GM12873 (cell line): ENCODE results near the gene TSACC.

Experiments used
- CTCF ChIP-seq: IDR thresholded peaks from 2 replicates; pipeline ENCODE4 v1.5.1; 2012; ENCODE audit warnings: low read depth, mild to moderate bottlenecking, moderate library complexity, low read length, control low read depth; ENCODE audit not compliant: insufficient read depth; ENCODE audit errors: missing control alignments

The TSACC gene

GRCh38 chr1:156336242-156336641, 2.1 kb upstream of the TSACC start:
- peak; percentile 52 for TF ChIP-seq CTCF

GRCh38 chr1:156337052-156337887, 1.1 kb upstream of the TSACC start:
- no peak for TF ChIP-seq CTCF

GRCh38 chr1:156337888-156338179, 492 bp upstream of the TSACC start:
- TF ChIP-seq CTCF = no peak

- no peak for TF ChIP-seq CTCF
These were observed 4.0 kb downstream of the TSACC start for GRCh38 chr1:156342166-156342955.

GRCh38 chr1:156344409-156344808, 6.1 kb downstream of the TSACC start:
- TF ChIP-seq CTCF = no peak

GRCh38 chr1:156346636-156347035, 8.3 kb downstream of the TSACC start:
- TF ChIP-seq CTCF = no peak

- TF ChIP-seq CTCF = no peak
These were observed 9.0 kb downstream of the TSACC start for GRCh38 chr1:156347331-156347730.
